Activated CD4-positive, alpha-beta T cell treated with anti-CD3 and anti-CD28 coated beads for 24 hours (primary cell): Measurements from ENCODE around the gene PI4K2A.
"Not testable (repeated sequence)": the region's sequence is repeated elsewhere in the genome, so short reads cannot be mapped to it uniquely, and the experiment has no call there.

Source experiments
- DNase-seq, 2 donors: peaks; one replicate each; pipeline ENCODE4 v3.0.0-alpha.2; 2020; ENCODE audit warnings: low read depth in 2 of 2

The PI4K2A gene

GRCh38 chr10:97673736-97674525 lies 33.5 kb downstream of the PI4K2A start:
- DNase-seq = no peak

DNA sequence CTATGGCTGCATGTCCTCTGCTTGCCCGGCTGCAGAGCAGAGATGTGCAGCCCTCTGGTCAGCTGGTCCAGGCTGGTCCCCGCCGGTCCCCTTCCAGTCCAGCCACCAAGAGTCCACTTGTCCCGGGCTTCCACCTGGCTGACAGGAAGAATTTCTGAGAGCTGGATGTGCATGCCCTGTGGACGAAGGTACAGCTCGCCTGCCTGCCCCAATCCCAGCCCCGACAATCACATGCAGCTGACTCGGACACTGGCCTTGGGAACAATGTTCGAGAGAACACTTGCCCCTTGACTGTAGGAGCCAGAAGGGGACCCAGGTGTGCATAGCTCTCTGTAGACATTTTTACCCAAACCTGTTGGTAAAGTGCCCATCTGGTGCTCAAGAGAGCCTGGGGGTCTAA lies 34.8 kb downstream of the PI4K2A start:
- no peak for DNase-seq

GRCh38 chr10:97676770-97677581 lies 36.5 kb downstream of the PI4K2A start:
- peak; percentile 22 to 25 for DNase-seq

GRCh38 chr10:97679594-97679993 lies 39.1 kb downstream of the PI4K2A start:
- no peak for DNase-seq

GRCh38 chr10:97682042-97682441 lies 41.6 kb downstream of the PI4K2A start:
- no peak for DNase-seq

GRCh38 chr10:97683556-97684367 lies 43.3 kb downstream of the PI4K2A start:
- DNase-seq = no peak

DNA sequence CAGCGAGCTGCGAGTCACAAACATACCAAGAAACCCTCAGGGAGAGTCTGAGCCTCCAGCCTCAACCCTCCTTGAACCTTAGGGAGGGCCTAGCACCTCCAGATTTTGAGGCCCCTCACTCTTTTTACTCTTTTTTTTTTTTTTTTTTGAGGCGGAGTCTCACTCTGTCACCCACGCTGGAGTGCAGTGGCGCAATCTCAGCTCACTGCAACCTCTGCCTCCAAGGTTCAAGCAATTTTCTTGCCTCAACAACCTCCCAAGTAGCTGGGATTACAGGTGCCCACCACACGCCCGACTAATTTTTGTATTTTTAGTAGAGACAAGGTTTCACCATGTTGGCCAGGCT lies 43.9 kb downstream of the PI4K2A start:
- DNase-seq = not testable (repeated sequence)

GRCh38 chr10:97684866-97685394 lies 44.5 kb downstream of the PI4K2A start:
- DNase-seq = no peak

DNA sequence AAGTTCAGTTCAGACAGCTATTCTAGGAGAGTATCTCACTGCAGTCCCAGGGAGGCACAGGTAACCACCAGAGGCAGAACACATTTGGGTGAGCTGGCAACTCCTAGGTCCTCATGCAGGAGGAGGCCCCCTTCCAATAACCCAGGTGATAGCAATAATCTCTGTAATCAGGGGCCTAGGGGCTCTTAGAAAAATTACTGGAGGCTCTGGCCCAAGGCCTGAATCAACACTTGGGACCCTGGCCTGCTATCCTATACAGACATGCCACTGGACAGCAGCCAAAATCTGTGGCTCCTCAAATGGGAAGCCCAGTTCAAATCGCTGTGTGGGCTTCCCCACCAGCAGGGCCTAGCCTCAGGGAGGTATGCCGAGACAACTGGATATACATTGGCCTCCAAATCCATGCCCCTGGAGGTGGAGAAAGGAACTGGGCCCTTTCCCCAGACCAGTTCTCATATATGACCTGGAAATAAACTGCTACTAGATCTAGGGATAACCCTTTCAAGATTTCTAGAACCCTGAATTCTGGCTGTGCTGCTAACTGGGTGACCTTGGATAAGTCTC lies 45.0 kb downstream of the PI4K2A start:
- DNase-seq = no peak

- no peak for DNase-seq
Observed at GRCh38 chr10:97686301-97686961, 46.0 kb downstream of the PI4K2A start.

DNA sequence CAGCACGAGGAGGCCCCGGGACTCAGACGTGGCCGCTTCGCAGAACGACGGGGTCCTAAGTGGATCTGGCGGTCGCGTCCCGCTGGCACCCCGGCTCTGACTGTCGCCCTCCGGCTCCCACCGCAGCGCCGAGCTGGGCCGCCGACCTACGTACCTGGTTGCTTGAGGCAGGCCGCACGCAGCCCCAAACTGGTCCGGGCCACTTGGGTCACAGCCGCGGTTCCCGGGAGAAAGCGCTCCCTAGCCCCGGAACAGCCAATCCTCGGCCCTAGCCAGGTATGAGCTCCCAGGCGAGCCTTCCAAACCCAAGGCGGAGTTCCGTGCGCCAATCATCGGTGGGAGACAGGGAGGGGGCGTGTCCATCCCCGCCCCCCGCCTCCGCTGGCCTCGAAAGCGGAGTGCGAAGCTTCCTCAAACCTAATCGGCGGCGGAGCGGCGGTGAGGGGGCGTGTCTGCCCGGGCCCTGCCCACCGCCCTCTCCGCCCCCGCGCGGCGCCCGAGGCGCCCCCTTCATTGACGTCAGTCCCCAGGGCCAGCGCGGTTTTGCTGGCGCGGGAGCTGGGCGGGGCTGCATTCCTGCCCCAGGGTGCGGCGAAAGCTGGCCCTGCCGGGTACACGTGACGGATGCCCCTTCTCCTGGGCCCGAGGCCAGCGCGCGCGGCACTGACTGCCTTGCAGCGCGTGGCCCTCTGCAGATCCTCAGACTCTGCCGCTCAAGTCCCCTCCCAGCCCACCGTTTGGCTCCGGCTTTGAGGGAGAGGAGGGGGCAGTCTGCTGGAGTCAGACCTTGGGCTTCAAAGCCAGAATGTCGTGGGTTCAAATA lies 46.7 kb downstream of the PI4K2A start, which contains the start of gene AVPI1:
Gene AVPI1, minus strand, starts transcription at position 280 of the 823 bp plus-strand sequence. CDS start 7,336 bp downstream, outside the sequence.
- DNase-seq = peak; percentile 91 to 94

GRCh38 chr10:97687785-97688781 lies 47.6 kb downstream of the PI4K2A start:
- DNase-seq = no peak

DNA sequence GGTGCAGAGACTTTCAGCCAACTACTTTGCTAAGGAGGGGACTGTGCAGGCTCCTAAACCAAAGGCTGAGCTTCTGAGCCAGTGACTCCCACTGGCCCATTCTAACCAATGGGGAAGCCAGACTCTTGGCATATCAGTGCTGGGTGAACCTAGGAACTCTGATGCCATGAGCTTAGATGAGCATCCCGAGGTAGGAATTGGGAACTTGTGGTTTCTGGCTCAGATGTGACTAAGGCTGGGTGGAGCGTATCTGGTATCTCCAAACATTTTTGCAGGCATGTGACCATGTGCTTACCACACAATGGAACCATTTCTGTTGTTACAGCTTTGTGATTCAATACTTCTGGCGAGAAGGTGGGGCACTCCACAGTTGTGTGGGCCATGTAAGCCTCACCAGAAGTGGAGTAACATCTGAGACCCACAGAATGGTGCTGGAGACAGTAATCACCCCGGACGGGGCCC lies 49.1 kb downstream of the PI4K2A start:
- no peak for DNase-seq

GRCh38 chr10:97690133-97690532 lies 49.7 kb downstream of the PI4K2A start:
- DNase-seq = no peak

DNA sequence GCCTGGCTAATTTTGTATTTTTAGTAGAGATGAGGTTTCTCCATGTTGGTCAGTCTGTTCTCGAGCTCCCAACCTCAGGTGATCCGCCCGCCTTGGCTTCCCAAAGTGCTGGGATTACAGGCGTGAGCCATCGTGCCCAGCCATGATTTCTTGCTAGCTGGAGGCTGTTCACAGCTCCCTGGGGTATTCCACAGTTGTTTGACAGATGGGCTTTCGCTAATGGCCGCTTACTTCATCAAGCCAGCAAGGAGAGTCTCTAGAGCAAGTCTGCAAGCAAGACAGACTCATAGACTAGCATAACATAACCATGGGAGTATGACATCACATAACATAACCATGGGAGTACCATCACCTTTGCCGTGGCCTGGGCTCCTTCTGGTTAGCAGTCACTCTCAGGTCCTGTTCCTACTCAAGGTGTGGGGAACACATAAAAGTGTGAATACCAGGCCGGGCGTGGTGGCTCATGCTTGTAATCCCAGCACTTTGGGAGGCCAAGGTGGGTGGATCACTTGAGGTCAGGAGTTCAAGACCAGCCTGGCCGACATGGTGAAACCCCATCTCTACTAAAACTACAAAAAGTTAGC lies 57.7 kb downstream of the PI4K2A start:
- DNase-seq = not testable (repeated sequence)

DNA sequence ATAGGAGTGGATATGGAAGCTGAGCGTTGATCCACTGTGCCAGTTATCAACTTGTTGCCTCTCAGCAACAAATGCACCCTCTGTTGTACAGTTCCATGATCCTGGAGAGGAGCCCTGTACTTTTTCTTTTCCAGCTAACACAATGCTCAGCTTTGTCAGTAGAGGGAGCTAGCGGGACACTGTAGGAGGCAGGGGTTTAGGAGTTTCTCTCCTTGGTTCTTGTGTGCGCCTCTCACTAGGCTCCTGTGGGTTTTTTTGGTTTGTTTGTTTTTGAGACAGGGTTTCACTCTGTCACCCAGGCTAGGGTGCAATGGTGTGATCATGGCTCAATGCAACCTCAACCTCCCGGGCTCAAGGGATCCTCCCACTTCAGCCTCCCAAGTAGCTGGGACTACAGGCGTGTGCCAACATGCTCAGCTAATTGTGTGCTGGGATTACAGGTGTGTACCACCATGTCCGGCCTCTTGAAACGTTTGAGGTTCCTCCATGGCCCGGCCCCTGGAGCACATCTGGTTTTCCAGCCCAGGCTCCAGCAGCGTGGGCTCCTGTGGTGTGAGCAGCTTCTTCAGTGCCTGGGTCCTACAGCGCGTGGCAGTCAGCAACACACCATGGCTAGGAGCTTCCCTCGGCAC lies 61.1 kb downstream of the PI4K2A start:
- peak; percentile 21 to 33 for DNase-seq

GRCh38 chr10:97703398-97704067 lies 63.1 kb downstream of the PI4K2A start:
- DNase-seq = no peak
